Endothelial cell of umbilical vein (primary cell): ENCODE data around the gene FHIT.

ENCODE experiments used
- CTCF ChIP-seq, 2 donors: IDR thresholded peaks; 1 replicate in 1 of 2; 2 replicates in 1 of 2; pipeline ENCODE4 v1.5.1; 2011; ENCODE audit warnings: low read length in 2 of 2, mild to moderate bottlenecking in 2 of 2, moderate library complexity in 2 of 2, control low read depth in 1 of 2, inconsistent platforms in 1 of 2, low read depth in 1 of 2; ENCODE audit not compliant: insufficient read depth in 1 of 2; ENCODE audit errors: extremely low read depth in 1 of 2
- EZH2 ChIP-seq: IDR thresholded peaks from 2 replicates; pipeline ENCODE4 v1.6.1; 2012; ENCODE audit warnings: borderline replicate concordance, low read depth, mild to moderate bottlenecking, moderate library complexity, low read length, inconsistent platforms; ENCODE audit not compliant: severe bottlenecking
- JUN ChIP-seq: IDR thresholded peaks from 2 replicates; pipeline ENCODE4 v1.6.1; 2011; ENCODE audit warnings: borderline replicate concordance, low read depth; ENCODE audit not compliant: insufficient read length, insufficient read depth
- MYC ChIP-seq: IDR thresholded peaks from one replicate; pipeline ENCODE4 v1.6.1; 2011; ENCODE audit warnings: mild to moderate bottlenecking, low read depth, low read length
- POLR2A ChIP-seq: IDR thresholded peaks from 2 replicates; pipeline ENCODE4 v1.6.1; 2012; ENCODE audit warnings: low read depth, mild to moderate bottlenecking, control low read depth, low read length

GRCh38 chr3:60206206-60206605 is 1045.0 kb downstream of the FHIT start:
- no peak for TF ChIP-seq MYC
- no peak for TF ChIP-seq CTCF (IDR thresholded peaks at IDR 0.05; ENCODE audit: extremely low read depth in 1 of 2, insufficient read depth in 1 of 2, low read depth in 1 of 2, low read length in 2 of 2)
- no peak for TF ChIP-seq EZH2
- no peak for TF ChIP-seq POLR2A
- TF ChIP-seq JUN = no peak
